T-helper 2 cell treated with Interferon-gamma antibody and Interleukin-4, amounts not matched to agents 5 μg/mL and 100 μg/mL, for 36 hours (primary cell): ENCODE results near the gene CCPG1.
"Not testable (repeated sequence)": the region's sequence is repeated elsewhere in the genome, so short reads cannot be mapped to it uniquely, and the experiment has no call there.

Experiments
- DNase-seq: peaks from one replicate; pipeline ENCODE4 v3.0.0; 2021; ENCODE audit warnings: low spot score
- H3K27ac Mint-ChIP-seq: one replicate; pipeline ENCODE4 v1.8.0; 2021; ENCODE audit warnings: mild to moderate bottlenecking, mixed read lengths
- H3K27me3 Mint-ChIP-seq: one replicate; pipeline ENCODE4 v1.8.0; 2021; ENCODE audit warnings: low read depth, mixed read lengths
- H3K36me3 Mint-ChIP-seq: one replicate; pipeline ENCODE4 v1.8.0; 2021; ENCODE audit warnings: low read depth, mixed read lengths
- H3K4me1 Mint-ChIP-seq: one replicate; pipeline ENCODE4 v1.8.0; 2021; ENCODE audit warnings: low read depth, mixed read lengths
- H3K4me3 Mint-ChIP-seq: one replicate; pipeline ENCODE4 v1.8.0; 2022; ENCODE audit warnings: mild to moderate bottlenecking, moderate library complexity, mixed read lengths
- H3K9me3 Mint-ChIP-seq: one replicate; pipeline ENCODE4 v1.8.0; 2021; ENCODE audit warnings: mixed read lengths

Gene CCPG1, protein sequence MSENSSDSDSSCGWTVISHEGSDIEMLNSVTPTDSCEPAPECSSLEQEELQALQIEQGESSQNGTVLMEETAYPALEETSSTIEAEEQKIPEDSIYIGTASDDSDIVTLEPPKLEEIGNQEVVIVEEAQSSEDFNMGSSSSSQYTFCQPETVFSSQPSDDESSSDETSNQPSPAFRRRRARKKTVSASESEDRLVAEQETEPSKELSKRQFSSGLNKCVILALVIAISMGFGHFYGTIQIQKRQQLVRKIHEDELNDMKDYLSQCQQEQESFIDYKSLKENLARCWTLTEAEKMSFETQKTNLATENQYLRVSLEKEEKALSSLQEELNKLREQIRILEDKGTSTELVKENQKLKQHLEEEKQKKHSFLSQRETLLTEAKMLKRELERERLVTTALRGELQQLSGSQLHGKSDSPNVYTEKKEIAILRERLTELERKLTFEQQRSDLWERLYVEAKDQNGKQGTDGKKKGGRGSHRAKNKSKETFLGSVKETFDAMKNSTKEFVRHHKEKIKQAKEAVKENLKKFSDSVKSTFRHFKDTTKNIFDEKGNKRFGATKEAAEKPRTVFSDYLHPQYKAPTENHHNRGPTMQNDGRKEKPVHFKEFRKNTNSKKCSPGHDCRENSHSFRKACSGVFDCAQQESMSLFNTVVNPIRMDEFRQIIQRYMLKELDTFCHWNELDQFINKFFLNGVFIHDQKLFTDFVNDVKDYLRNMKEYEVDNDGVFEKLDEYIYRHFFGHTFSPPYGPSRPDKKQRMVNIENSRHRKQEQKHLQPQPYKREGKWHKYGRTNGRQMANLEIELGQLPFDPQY

DNA sequence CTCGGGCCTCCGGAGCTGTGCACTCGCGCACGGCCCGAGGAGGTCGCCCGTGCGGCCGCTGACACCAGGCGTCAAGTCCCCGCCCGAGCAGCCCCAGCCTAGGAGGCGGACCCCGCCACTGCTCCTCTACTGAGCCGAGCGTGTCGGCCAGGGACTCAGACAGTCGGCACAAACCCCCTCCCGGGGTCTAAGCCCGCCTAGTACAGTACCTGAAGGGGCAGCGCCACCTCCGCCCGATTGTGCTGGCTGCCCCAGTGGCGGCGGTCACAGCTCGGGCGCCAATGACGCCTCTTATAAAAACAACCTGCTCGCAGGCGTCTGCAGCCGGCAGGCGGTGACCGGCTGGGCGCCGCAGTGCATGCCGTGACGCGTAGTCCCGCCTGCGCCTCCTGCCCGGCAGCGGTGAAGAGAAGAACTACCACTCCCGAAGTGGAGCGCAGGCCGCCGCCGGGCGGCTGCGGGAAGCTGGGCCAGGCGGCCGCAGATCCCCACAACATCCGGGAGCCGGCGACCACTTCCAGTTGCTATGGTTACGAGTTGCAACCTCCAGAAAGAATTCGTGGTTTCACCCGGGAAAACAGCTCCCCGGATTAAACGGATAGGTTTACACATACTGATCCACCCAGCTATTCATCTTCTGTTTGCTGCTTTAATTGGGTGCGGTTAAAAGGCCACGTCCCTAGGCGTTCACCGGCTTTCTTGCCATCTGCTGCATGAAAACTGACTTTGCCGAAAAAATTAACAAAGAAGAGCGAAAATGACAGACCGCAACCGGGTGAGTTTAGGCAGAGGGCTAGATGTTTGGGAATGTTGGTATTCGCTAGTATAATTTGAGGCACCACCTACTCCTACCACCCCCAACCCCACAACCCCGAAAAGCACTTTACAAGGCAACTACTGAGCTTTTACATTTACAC, at the start of gene CCPG1, which contains the start of gene PIERCE2:
Gene CCPG1, minus strand, starts transcription at position 348 of the 917 bp plus-strand sequence. CDS start 18,935 bp downstream, outside the sequence.
Gene PIERCE2, plus strand, starts transcription at position 484 of the 917 bp plus-strand sequence. Its CDS starts 274 bp downstream, at position 758.
- no peaks in the 10 kb centered on the region for H3K36me3 Mint-ChIP-seq
- no peaks in the 10 kb centered on the region for H3K27me3 Mint-ChIP-seq
- H3K9me3 Mint-ChIP-seq: no peaks in the 10 kb centered on the region
- H3K4me3 Mint-ChIP-seq: peak within 1 kb of the TSS; percentile 97
- H3K4me1 Mint-ChIP-seq: peaks cover 23% of the 10 kb centered on the region
- DNase-seq: peak; percentile 92
- peak within 1 kb of the TSS; percentile 95 for H3K27ac Mint-ChIP-seq

DNA sequence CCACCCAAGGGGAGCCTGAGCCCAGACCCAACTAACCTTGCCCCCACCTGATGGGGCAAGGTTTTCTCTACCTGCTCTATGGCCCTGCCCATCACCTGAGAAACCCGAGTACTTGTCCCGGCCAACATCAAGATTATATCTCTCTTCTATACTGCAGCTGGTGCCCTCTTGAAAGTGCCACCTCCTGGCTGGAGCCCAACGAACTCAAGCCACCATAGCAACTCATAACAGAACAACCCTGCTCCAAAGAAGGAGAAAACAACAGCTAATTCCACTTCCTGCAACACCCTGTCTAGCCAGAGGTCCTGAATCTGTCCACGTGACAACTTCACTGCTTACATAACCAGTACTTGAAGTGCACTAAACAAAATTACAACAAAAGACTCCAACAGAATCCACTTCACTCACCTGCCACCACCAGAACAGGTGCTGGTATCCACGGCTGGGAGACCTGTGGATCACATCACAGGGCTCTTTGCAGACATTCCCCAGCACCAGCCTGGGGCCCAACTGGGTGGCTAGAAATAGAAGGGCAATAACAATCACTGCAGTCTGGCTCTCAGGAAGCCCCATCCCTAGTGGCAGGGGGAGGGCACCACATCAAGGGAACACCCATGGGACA, 49.4 kb upstream of the CCPG1 start:
- Mint-ChIP-seq H3K4me1 (no peaks in the 10 kb centered on the region), H3K9me3 (peaks cover 13% of the 10 kb centered on the region), H3K36me3 (peaks cover 3% of the 10 kb centered on the region), H3K4me3 (no peak overlapping the region), H3K27me3 (peaks cover 2% of the 10 kb centered on the region), H3K27ac (no peak overlapping the region)
- DNase-seq: no peak

DNA sequence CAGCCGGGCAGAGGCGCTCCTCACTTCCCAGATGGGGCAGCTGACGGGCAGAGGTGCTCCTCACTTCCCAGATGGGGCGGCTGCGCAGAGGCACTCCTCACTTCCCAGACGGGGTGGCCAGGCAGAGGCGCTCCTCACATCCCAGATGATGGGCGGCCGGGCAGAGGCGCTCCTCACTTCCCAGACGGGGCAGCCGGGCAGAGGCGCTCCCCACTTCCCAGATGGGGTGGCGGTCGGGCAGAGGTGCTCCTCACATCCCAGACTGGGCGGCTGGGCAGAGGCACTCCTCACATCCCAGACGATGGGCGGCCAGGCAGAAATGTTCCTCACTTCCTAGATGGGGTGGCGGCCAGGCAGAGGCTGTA, 38.9 kb upstream of the CCPG1 start:
- not testable (repeated sequence) for H3K9me3 Mint-ChIP-seq, H3K4me3 Mint-ChIP-seq, H3K4me1 Mint-ChIP-seq, H3K27me3 Mint-ChIP-seq, DNase-seq, H3K27ac Mint-ChIP-seq, H3K36me3 Mint-ChIP-seq

DNA sequence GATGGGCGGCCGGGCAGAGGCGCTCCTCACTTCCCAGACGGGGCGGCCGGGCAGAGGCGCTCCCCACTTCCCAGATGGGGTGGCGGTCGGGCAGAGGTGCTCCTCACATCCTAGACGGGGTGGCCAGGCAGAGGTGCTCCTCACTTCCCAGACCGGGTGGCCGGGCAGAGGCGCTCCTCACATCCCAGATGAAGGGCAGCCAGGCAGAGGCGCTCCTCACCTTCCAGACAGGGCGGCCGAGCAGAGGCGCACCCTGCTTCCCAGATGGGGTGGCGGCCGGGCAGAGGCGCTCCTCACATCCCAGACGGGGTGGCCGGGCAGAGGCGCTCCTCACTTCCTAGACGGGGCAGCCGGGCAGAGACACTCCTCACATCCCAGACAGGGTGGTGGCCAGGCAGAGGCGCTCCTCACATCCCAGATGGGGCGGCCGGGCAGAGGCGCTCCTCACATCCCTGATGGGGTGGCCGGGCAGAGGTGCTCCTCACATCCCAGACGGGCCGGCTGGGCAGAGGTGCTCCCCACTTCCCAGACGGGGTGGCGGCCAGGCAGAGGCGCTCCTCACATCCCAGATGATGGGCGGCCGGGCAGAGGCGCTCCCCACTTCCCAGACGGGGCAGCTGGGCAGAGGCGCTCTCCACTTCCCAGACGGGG, 38.3 kb upstream of the CCPG1 start:
- H3K27ac Mint-ChIP-seq, H3K4me3 Mint-ChIP-seq, H3K27me3 Mint-ChIP-seq, H3K9me3 Mint-ChIP-seq, DNase-seq, H3K4me1 Mint-ChIP-seq, H3K36me3 Mint-ChIP-seq: not testable (repeated sequence)

DNA sequence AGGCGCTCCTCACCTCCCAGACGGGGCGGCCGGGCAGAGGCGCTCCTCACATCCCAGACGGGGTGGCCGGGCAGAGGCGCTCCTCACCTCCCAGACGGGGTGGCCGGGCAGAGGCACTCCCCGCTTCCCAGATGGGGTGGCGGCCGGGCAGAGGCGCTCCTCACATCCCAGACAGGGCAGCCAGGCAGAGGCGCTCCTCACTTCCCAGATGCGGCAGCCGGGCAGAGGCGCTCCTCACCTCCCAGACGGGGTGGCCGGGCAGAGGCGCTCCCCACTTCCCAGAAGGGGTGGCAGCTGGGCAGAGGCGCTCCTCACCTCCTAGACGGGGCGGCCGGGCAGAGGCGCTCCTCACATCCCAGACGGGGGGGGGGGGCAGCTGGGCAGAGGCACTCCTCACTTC, 37.8 kb upstream of the CCPG1 start:
- not testable (repeated sequence) for H3K27ac Mint-ChIP-seq

DNA sequence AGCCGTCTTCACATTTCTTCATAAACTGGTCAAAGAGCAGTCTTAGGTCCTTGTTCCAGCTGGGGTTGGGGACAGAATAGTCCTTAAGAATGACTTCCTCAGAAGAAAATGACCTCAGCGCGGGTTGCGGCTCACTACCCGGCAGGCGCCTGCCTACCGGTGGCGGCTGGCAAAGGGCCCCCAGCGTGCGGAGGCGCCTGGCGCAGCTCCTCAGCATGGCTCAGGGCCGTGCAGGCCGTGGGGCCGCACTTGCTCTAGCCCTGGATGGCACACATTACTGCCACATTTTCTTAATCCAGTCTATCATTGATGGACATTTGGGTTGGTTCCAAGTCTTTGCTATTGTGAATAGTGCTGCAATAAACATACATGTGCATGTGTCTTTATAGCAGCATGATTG, 35.0 kb upstream of the CCPG1 start:
- DNase-seq, H3K36me3 Mint-ChIP-seq, H3K9me3 Mint-ChIP-seq, H3K4me3 Mint-ChIP-seq, H3K4me1 Mint-ChIP-seq, H3K27me3 Mint-ChIP-seq, H3K27ac Mint-ChIP-seq: not testable (repeated sequence)

More for the DNA sequence above, 37.8 kb upstream of the CCPG1 start:
- H3K9me3 Mint-ChIP-seq, DNase-seq, H3K27me3 Mint-ChIP-seq, H3K4me1 Mint-ChIP-seq, H3K4me3 Mint-ChIP-seq, H3K36me3 Mint-ChIP-seq: not testable (repeated sequence)

DNA sequence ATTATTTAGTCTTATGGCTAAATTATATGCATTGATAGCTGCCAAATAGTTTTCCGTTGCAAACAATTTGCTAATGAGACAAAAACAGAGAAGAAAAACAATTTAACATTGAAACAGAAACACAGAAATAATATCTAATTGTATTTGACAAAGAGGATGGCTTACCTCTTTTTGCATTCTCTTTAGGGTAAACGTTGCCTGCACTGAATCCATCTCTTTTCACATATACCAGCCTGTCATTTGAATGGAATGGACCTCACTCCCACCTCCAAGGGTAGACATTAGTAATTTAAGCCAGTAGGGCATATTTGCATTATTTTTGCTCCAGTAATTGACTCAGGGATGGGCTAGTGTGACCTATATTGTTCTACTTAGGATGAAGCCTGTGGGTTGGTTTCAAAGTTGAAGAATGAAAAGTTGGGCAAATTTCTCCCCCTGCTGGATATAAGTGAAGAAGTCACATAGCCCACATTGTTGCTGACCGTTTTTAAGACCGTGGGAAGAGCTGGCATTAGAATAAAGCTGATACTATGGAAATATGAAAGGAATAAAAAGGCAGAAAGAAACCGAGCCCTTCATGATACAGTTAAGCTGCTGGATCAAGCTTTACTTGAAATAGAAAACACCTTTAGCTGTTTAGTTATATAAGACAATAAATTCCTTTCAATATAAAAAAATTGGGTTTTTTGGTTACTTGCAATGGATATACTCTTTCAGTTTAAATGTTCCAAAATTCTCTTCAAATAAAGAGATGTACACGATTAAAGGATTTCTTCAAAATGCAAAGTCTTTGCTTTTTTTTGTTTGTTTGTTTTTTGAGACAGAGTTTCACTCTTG, 27.0 kb upstream of the CCPG1 start:
- H3K9me3 Mint-ChIP-seq: no peaks in the 10 kb centered on the region
- DNase-seq: no peak
- H3K4me1 Mint-ChIP-seq: peaks cover 3% of the 10 kb centered on the region
- no peak overlapping the region for H3K4me3 Mint-ChIP-seq
- H3K36me3 Mint-ChIP-seq: no peaks in the 10 kb centered on the region
- peaks cover 2% of the 10 kb centered on the region for H3K27me3 Mint-ChIP-seq
- H3K27ac Mint-ChIP-seq: no peak overlapping the region

DNA sequence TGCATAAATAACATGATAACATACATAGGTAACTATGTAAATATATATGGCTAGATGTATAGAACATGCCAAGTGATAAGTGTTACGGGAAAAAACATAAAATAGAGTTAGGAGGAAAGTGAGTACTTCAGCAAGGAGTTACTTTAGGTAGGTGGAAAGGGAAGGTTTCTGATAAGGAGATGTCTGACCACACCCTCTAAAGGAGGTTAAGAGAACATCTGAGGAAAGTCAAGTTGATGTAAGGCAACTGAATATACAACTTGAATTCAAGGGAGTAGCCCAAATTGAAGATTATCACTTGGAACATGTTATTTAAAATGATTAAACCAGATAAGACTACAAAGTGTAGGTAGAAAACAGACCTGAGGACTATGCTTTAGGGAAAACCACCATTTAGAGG, 13.9 kb upstream of the CCPG1 start:
- Mint-ChIP-seq H3K9me3 (no peaks in the 10 kb centered on the region), H3K36me3 (no peaks in the 10 kb centered on the region), H3K4me3 (no peak overlapping the region)

DNA sequence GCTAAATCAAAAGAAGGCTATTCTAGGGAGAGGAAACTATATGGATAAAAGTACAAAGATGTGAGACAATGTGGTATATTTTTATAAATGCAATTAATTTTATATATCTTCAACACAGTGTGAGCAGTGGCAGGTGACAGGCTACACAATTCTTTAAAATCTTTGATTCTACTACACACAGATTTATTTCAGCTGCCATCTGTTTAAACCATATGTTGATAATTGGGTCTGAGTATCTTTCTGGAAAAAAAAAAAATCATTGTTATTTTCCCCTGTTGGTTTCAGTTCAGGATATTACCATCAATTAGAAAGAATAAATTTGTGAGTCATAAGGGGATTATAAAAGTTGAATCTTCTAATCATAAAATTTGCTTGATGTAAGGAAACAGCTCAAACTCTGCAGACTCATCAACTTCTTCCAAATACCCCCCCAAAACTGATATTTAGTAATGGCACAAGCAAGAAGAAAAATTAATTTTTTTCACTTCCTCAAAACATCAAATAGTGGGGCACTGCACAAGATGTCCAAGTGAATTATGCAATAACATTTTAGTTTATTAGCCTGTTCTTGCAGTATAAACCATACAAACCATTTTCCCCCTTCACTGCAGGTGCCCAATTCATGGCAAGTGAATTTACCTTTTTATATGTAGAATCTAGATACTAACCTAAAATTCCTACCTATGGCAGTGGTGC, 12.2 kb upstream of the CCPG1 start:
- DNase-seq: no peak
- no peak overlapping the region for H3K4me3 Mint-ChIP-seq
- H3K36me3 Mint-ChIP-seq: no peaks in the 10 kb centered on the region
- H3K27me3 Mint-ChIP-seq: no peaks in the 10 kb centered on the region
- H3K4me1 Mint-ChIP-seq: no peaks in the 10 kb centered on the region
- H3K9me3 Mint-ChIP-seq: no peaks in the 10 kb centered on the region
- H3K27ac Mint-ChIP-seq: no peak overlapping the region

More for the DNA sequence above, 13.9 kb upstream of the CCPG1 start:
- Mint-ChIP-seq H3K4me1 (no peaks in the 10 kb centered on the region), H3K27me3 (peaks cover 4% of the 10 kb centered on the region), H3K27ac (no peak overlapping the region)
- DNase-seq: no peak

DNA sequence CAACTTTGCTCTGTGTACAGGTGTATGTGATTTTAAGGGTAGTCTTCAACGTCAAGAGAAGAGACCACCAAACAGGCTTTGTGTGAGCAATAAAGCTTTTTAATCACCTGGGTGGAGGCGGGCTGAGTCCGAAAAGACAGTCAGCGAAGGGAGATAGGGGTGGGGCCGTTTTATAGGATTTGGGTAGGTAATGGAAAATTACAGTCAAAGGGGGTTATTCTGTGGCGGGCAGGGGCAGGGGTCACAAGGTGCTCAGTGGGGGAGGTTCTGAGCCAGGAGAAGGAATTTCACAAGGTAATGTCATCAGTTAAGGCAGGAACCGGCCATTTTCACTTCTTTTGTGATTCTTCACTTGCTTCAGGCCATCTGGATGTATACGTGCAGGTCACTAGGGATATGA, 9.5 kb upstream of the CCPG1 start:
- H3K36me3 Mint-ChIP-seq, H3K9me3 Mint-ChIP-seq, H3K27ac Mint-ChIP-seq, H3K4me1 Mint-ChIP-seq, DNase-seq, H3K4me3 Mint-ChIP-seq, H3K27me3 Mint-ChIP-seq: not testable (repeated sequence)

DNA sequence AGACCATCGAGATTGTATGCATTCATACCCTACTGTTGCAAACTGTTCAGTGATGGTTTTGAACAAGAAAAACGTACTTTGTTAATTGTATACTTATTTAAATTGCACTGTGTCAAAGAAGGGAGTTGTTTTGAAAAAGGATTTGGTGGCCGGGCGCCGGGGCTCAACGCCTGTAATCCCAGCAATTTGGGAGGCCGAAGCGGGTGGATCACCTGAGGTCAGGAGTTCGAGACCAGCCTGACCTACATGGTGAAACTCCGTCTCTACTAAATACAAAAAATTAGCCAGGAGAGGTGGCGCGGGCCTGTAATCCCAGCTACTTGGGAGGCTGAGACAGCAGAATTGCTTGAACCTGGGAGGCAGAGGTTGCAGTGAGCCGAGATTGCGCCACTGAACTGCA, 817 bp upstream of the CCPG1 start:
- peaks cover 17% of the 10 kb centered on the region for H3K4me1 Mint-ChIP-seq
- peak overlapping the region; percentile 97 for H3K4me3 Mint-ChIP-seq
- H3K27ac Mint-ChIP-seq: peak overlapping the region; percentile 95
- not testable (repeated sequence) for DNase-seq, H3K36me3 Mint-ChIP-seq, H3K27me3 Mint-ChIP-seq, H3K9me3 Mint-ChIP-seq

DNA sequence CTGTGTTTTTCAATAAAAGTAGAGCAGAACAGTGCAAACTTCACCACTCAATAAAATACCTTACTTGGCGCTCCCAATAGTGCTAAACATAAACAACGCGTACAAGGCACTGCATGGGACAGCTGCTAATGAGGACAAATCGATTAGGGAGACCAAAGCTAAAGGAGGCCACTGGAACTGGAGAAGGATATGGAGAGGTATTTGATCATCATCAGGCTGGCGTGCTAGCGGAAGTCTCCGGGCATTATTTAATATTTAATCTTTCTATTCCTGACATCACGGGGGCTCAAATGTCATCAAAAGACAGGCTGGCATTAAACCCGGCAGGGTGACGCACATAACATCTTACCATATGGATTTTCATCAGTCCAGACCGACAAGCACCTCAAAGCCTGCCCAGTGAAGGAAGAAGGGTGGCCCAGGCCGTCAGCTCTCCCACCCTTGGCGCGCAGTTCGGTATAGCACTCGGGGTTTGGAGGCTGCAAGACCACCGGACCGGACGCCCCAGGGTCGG, 604 bp downstream of the CCPG1 start:
- H3K27ac Mint-ChIP-seq: peak overlapping the region; percentile 95

More for the DNA sequence above, 604 bp downstream of the CCPG1 start:
- Mint-ChIP-seq H3K4me1 (peaks cover 29% of the 10 kb centered on the region), H3K4me3 (peak overlapping the region; percentile 97), H3K36me3 (no peaks in the 10 kb centered on the region), H3K27me3 (no peaks in the 10 kb centered on the region), H3K9me3 (no peaks in the 10 kb centered on the region)
- no peak for DNase-seq
